Pons (tissue), 1 donor: ENCODE results near the gene DIAPH3.
A peak's percentile ranks its signal among the peaks of the same experiment; 100 is the strongest.

ENCODE experiments used
- DNase-seq: peaks from one replicate; pipeline ENCODE4 v3.0.0-alpha.2; 2016; ENCODE audit warnings: low spot score

The DIAPH3 gene

GRCh38 chr13:59674616-59675015 is 489.1 kb downstream of the DIAPH3 start:
- no peak for DNase-seq

GRCh38 chr13:59673286-59673685 is 490.4 kb downstream of the DIAPH3 start:
- DNase-seq: no peak

GRCh38 chr13:59672445-59672844 is 491.3 kb downstream of the DIAPH3 start:
- DNase-seq: no peak

- no peak for DNase-seq
These were observed 491.8 kb downstream of the DIAPH3 start for GRCh38 chr13:59671881-59672280.

GRCh38 chr13:59666504-59666903 is 497.2 kb downstream of the DIAPH3 start:
- peak; percentile 62 for DNase-seq

GRCh38 chr13:59665732-59666131 is 498.0 kb downstream of the DIAPH3 start:
- DNase-seq: no peak

GRCh38 chr13:59665184-59665583 is 498.5 kb downstream of the DIAPH3 start:
- no peak for DNase-seq

- DNase-seq: no peak
These were observed 499.1 kb downstream of the DIAPH3 start for GRCh38 chr13:59664586-59664985.

GRCh38 chr13:59663707-59664106 is 500.0 kb downstream of the DIAPH3 start:
- no peak for DNase-seq

- no peak for DNase-seq
These were observed 503.1 kb downstream of the DIAPH3 start for GRCh38 chr13:59660582-59660981.

GRCh38 chr13:59659981-59660380 is 503.7 kb downstream of the DIAPH3 start:
- DNase-seq: no peak

- DNase-seq: no peak
These were observed 504.9 kb downstream of the DIAPH3 start for GRCh38 chr13:59658738-59659330.

- DNase-seq: no peak
These were observed 505.5 kb downstream of the DIAPH3 start for GRCh38 chr13:59658027-59658737.

GRCh38 chr13:59653916-59654315 is 509.8 kb downstream of the DIAPH3 start:
- no peak for DNase-seq

GRCh38 chr13:59651479-59651878 is 512.2 kb downstream of the DIAPH3 start:
- DNase-seq: no peak

- DNase-seq: no peak
These were observed 519.7 kb downstream of the DIAPH3 start for GRCh38 chr13:59643906-59644626.

- no peak for DNase-seq
These were observed 520.3 kb downstream of the DIAPH3 start for GRCh38 chr13:59643364-59643841.

- no peak for DNase-seq
These were observed 521.9 kb downstream of the DIAPH3 start for GRCh38 chr13:59641817-59642216.

- no peak for DNase-seq
These were observed 522.5 kb downstream of the DIAPH3 start for GRCh38 chr13:59641261-59641660.

GRCh38 chr13:59638404-59638803 is 525.3 kb downstream of the DIAPH3 start:
- no peak for DNase-seq

GRCh38 chr13:59635589-59635988 is 528.1 kb downstream of the DIAPH3 start:
- DNase-seq: no peak

- DNase-seq: no peak
These were observed 530.4 kb downstream of the DIAPH3 start for GRCh38 chr13:59633290-59633689.

GRCh38 chr13:59631271-59631670 is 532.5 kb downstream of the DIAPH3 start:
- DNase-seq: peak; percentile 8
